MM.1S (cell line): ENCODE data around the gene HCRTR1.

Experiments
- DNase-seq: peaks from one replicate; pipeline ENCODE4 v3.0.0-alpha.2; 2015
- H2AFZ ChIP-seq: fragments of 300-600 bp; sonication (generic); 2 replicates; pipeline ENCODE4 v1.6.0; 2016; ENCODE audit warnings: antibody characterized with exemption, low read length
- H3F3A ChIP-seq: fragments of 300-600 bp; sonication (generic); 2 replicates; pipeline ENCODE4 v1.6.1; 2016; ENCODE audit warnings: mild to moderate bottlenecking, antibody characterized with exemption, low read length, moderate library complexity, mixed read lengths; ENCODE audit not compliant: insufficient read depth
- H3K27ac ChIP-seq: fragments of 300-600 bp; sonication (generic); 2 replicates; pipeline ENCODE4 v1.5.1; 2016; ENCODE audit warnings: mild to moderate bottlenecking, low read length
- H3K27me3 ChIP-seq: fragments of 300-600 bp; sonication (generic); replicated peaks from 2 replicates; pipeline ENCODE4 v1.6.0; 2016; ENCODE audit warnings: low read length; ENCODE audit not compliant: insufficient read depth
- H3K36me3 ChIP-seq: fragments of 300-600 bp; sonication (generic); replicated peaks from 2 replicates; pipeline ENCODE4 v1.6.1; 2016; ENCODE audit warnings: mild to moderate bottlenecking, low read length, mixed read lengths; ENCODE audit not compliant: insufficient read depth
- H3K4me1 ChIP-seq: fragments of 300-600 bp; sonication (generic); 2 replicates; pipeline ENCODE4 v1.6.1; 2016; ENCODE audit warnings: low read length, mixed read lengths
- H3K4me2 ChIP-seq: fragments of 300-600 bp; sonication (generic); 2 replicates; pipeline ENCODE4 v1.6.0; 2016; ENCODE audit warnings: low read depth, low read length
- H3K4me3 ChIP-seq: fragments of 300-600 bp; sonication (generic); 2 replicates; pipeline ENCODE4 v1.5.1; 2016; ENCODE audit warnings: low read length, mixed read lengths
- H3K79me2 ChIP-seq: fragments of 300-600 bp; sonication (generic); 2 replicates; pipeline ENCODE4 v1.6.1; 2016; ENCODE audit warnings: mixed run types, low read length, mixed read lengths
- H3K9ac ChIP-seq: fragments of 300-600 bp; sonication (generic); 2 replicates; pipeline ENCODE4 v1.6.1; 2016; ENCODE audit warnings: low read length, mixed read lengths
- H3K9me2 ChIP-seq: fragments of 300-600 bp; sonication (generic); replicated peaks from 2 replicates; pipeline ENCODE4 v1.6.1; 2016; ENCODE audit warnings: mild to moderate bottlenecking, low read length, mixed read lengths; ENCODE audit not compliant: insufficient read depth
- H3K9me3 ChIP-seq: fragments of 300-600 bp; sonication (generic); replicated peaks from 2 replicates; pipeline ENCODE4 v1.6.1; 2016; ENCODE audit warnings: mild to moderate bottlenecking, low read length, mixed read lengths; ENCODE audit not compliant: insufficient read depth
- H4K20me1 ChIP-seq: fragments of 300-600 bp; sonication (generic); 2 replicates; pipeline ENCODE4 v1.6.1; 2016; ENCODE audit warnings: mild to moderate bottlenecking, low read length, moderate library complexity, mixed read lengths; ENCODE audit not compliant: insufficient read depth
- EZH2 ChIP-seq: fragments of 300-600 bp; sonication (generic); optimal IDR thresholded peaks from 2 replicates; pipeline ENCODE3; 2017; ENCODE audit warnings: low read depth, mild to moderate bottlenecking, antibody characterized with exemption, low read length, mixed read lengths
- EZH2phosphoT487 ChIP-seq: fragments of 300-600 bp; sonication (generic); IDR thresholded peaks from 2 replicates; pipeline ENCODE4 v1.6.1; 2018; ENCODE audit warnings: antibody characterized with exemption, low read length
- TF ChIP-seq, protein P1 (sequence below): fragments of 300-600 bp; sonication (generic); IDR thresholded peaks from 2 replicates; pipeline ENCODE4 v1.5.1; 2016; ENCODE audit warnings: antibody characterized with exemption, low read length, mixed read lengths

Gene HCRTR1

DNA sequence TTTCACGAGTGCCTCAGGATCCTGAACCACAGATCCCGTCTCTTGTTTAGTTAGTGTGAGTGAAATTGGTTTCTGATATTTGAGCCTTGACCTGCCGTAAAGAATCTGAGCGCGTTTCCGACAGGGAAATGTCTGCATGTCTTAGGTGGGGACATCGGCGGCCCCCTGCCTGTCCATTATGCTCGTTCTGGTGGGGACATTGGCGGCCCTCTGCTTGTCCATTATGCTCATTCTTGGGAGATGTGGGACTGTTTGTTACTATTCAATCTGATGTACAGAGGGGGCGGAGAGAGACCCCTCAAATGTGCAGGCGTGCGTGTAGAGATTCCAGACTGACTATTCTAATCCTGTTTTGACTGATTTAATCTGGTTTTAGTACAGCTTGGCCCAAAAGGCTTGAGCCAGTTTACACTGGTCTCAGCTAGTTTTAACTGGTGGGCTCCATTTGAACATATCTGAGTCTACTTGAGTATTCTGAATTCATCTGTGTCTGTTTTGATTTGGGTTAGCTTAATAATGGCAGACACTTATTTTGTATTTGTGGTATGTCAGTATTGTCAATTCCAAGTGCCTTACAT is 47.8 kb upstream of the HCRTR1 start:
- TF ChIP-seq EZH2phosphoT487 (no peak), EZH2 (no peak)
- TF ChIP-seq, protein P1, sequence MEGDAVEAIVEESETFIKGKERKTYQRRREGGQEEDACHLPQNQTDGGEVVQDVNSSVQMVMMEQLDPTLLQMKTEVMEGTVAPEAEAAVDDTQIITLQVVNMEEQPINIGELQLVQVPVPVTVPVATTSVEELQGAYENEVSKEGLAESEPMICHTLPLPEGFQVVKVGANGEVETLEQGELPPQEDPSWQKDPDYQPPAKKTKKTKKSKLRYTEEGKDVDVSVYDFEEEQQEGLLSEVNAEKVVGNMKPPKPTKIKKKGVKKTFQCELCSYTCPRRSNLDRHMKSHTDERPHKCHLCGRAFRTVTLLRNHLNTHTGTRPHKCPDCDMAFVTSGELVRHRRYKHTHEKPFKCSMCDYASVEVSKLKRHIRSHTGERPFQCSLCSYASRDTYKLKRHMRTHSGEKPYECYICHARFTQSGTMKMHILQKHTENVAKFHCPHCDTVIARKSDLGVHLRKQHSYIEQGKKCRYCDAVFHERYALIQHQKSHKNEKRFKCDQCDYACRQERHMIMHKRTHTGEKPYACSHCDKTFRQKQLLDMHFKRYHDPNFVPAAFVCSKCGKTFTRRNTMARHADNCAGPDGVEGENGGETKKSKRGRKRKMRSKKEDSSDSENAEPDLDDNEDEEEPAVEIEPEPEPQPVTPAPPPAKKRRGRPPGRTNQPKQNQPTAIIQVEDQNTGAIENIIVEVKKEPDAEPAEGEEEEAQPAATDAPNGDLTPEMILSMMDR, result no peak
- no peak overlapping the region for H3K4me2 ChIP-seq
- no peak overlapping the region for H2AFZ ChIP-seq
- H4K20me1 ChIP-seq, result no peaks in the 10 kb centered on the region
- DNase-seq, result no peak
- no peak overlapping the region for H3K27ac ChIP-seq
- H3K27me3 ChIP-seq, result no peaks in the 10 kb centered on the region; the same call in 1 of the 2 replicates
- no peaks in the 10 kb centered on the region for H3K9me3 ChIP-seq
- no peaks in the 10 kb centered on the region for H3K4me1 ChIP-seq
- no peaks in the 10 kb centered on the region for H3F3A ChIP-seq
- no peak overlapping the region for H3K4me3 ChIP-seq
- H3K9ac ChIP-seq, result no peak overlapping the region
- no peaks in the 10 kb centered on the region for H3K36me3 ChIP-seq
- no peaks in the 10 kb centered on the region for H3K9me2 ChIP-seq
- no peaks in the 10 kb centered on the region for H3K79me2 ChIP-seq

DNA sequence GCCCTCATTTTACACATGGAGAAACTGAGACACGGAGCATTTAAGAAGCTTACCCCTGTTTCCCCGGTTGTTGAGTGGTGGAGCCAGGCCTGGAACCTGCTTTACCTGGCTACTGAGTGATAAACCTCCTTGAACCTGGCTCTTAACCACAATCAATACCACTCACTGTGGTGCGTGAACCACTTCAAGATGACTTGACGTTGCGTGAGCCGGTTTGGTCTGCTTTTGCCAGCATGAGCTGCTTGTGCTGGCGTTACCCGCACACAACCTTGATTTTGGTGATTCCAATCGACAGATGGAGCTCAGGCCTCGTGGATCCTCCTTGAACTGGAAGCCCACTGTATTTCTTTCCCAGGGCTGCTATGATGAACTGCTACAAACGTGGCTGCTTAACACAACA is 47.3 kb upstream of the HCRTR1 start:
- Histone ChIP-seq H3K27ac (no peak overlapping the region), H3K9me3 (no peaks in the 10 kb centered on the region), H3K4me2 (no peak overlapping the region), H3K9me2 (no peaks in the 10 kb centered on the region), H3K36me3 (no peaks in the 10 kb centered on the region), H3K79me2 (no peaks in the 10 kb centered on the region), H3K4me1 (no peaks in the 10 kb centered on the region), H3K9ac (no peak overlapping the region), H3K27me3 (no peaks in the 10 kb centered on the region; the same call in 1 of the 2 replicates), H3K4me3 (no peak overlapping the region), H3F3A (no peaks in the 10 kb centered on the region), H4K20me1 (no peaks in the 10 kb centered on the region), H2AFZ (no peak overlapping the region)
- DNase-seq, result no peak
- TF ChIP-seq, protein P1, result no peak
- no peak for TF ChIP-seq EZH2

DNA sequence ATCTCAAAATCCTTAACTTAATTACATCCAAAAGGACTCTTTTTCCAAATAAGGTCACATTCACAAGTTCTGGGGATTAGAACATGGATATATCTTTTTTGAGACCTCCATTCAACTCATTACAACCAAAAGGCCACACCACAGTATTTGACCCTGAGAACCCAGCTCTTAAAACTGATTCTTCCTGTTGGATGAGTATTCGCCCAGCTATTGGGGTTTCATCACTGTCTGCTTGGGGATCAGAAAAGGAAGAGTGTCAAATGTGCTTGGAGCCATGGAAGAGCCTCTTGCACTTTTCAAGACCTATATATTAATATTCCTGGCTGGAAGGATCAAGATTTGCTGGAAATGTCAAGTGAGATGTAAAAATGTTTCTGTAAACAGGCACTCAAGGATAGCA is 46.6 kb upstream of the HCRTR1 start:
- no peak overlapping the region for H2AFZ ChIP-seq
- no peaks in the 10 kb centered on the region for H3K36me3 ChIP-seq
- no peaks in the 10 kb centered on the region for H3K4me1 ChIP-seq
- H3K9me2 ChIP-seq, result no peaks in the 10 kb centered on the region
- H3K4me3 ChIP-seq, result no peak overlapping the region
- no peaks in the 10 kb centered on the region for H3K9me3 ChIP-seq
- H3K27ac ChIP-seq, result no peak overlapping the region
- no peak overlapping the region for H3K4me2 ChIP-seq
- no peaks in the 10 kb centered on the region for H4K20me1 ChIP-seq
- no peak overlapping the region for H3K9ac ChIP-seq
- no peak for TF ChIP-seq EZH2phosphoT487
- no peaks in the 10 kb centered on the region for H3K79me2 ChIP-seq
- H3K27me3 ChIP-seq, result no peaks in the 10 kb centered on the region; the same call in 1 of the 2 replicates
- no peaks in the 10 kb centered on the region for H3F3A ChIP-seq
- no peak for DNase-seq
